GM18499 (cell line): ENCODE results near the gene HPS3.
"Not testable (repeated sequence)": the region's sequence is repeated elsewhere in the genome, so short reads cannot be mapped to it uniquely, and the experiment has no call there.

Source experiments
- ATAC-seq: cut with Tn5 transposase; IDR thresholded peaks from one replicate; pipeline ENCODE4 v1.9.1; 2021; ENCODE audit warnings: moderate number of reproducible peaks; ENCODE audit not compliant: insufficient read depth, unreplicated experiment

HPS3 gene

GRCh38 chr3:149129326-149130205 is at the start of gene HPS3:
HPS3 (plus strand) TSS chr3:149129638; CDS start chr3:149129724, 86 bp downstream.
- ATAC-seq: peak; percentile 75

- ATAC-seq: no peak
Measured at GRCh38 chr3:149080011-149080698, 49.3 kb upstream of the HPS3 start.

GRCh38 chr3:149080699-149081091 is 48.7 kb upstream of the HPS3 start:
- no peak for ATAC-seq

- ATAC-seq: no peak
Measured at GRCh38 chr3:149081772-149082171, 47.7 kb upstream of the HPS3 start.

DNA sequence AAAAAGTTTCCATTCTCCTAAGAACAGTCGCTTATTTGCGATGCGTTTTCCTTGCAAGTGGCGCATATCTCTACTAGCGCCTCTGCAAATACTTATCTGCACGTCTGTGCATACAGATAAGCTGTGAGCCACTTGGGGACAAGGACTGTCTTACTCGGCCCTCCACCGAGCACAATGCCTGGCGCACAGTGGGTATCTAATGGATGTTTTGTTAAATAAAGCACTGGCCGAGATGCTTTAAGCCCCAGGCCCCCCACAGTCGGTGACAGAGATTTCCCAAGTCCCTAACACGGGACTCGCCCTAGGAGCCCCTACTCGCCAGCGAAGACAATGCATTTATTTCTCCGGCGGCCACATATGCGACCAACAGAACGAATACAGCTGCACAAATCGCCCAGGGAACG is 43.6 kb upstream of the HPS3 start:
- peak; percentile 23 for ATAC-seq

- peak; percentile 94 for ATAC-seq
Measured at GRCh38 chr3:149086232-149086988, 43.0 kb upstream of the HPS3 start, which contains the start of gene HLTF. HLTF (minus strand) TSS chr3:149086533; CDS start chr3:149086336, 197 bp downstream.

DNA sequence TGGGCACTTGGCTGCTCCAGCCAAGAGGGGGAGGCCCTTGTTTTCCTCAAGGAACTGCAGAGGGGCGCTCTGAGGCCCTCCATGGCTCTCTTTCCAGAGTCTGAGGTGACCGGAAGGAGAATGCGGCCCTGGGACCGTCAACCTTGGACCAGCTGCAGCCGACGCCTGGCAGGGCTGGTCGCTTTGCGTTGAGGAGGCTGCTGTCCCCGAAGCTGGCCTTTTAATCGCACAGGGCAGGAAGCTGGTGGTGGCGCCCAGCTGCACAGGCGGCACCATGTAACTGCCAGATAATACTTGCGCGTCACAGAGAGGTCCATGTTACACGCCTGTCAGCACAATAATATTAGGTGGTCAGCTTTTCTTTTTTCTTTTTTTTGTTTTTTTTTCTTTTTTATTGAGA is 42.2 kb upstream of the HPS3 start:
- no peak for ATAC-seq

GRCh38 chr3:149089395-149089794 is 40.0 kb upstream of the HPS3 start:
- no peak for ATAC-seq

DNA sequence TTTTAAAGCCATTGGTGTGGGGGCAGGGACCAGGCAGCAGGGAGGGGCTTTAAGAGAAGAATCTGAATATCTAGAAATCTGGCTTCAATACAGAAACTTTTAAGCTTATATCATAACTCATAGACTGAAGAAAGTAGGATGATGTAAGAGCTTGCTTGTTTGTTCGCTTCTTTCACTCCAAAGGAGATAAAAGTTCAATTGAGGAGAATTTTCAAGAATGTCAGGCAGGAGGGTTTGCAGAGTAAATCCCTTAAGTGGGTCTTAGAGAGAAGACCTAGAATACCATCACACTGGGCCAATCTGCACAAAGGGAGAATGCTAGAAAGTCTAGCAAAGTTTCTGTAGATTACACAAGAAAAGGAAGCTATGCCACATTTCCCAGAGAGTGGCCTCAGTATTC is 39.0 kb upstream of the HPS3 start:
- no peak for ATAC-seq

GRCh38 chr3:149090907-149091306 is 38.5 kb upstream of the HPS3 start:
- no peak for ATAC-seq

GRCh38 chr3:149091983-149092382 is 37.5 kb upstream of the HPS3 start:
- ATAC-seq: no peak

DNA sequence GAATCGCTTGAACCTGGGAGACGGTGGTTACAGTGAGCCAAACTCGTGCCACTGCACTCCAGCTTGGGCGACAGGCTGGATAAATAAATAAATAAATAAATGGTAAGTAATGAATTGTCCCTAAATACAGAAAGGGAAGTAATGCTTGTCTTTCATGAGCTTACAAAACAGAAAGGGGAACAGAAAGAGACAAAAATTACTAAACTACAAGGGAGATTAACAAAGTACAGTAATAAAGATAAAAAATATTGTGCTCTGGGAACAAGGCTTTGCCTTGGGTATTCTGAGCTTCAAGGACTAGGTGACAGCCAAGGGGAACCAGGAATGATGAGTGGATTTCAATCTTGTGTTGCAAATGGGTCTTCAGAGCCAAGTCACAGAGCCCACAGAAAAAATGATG is 34.0 kb upstream of the HPS3 start:
- ATAC-seq: peak; percentile 96

DNA sequence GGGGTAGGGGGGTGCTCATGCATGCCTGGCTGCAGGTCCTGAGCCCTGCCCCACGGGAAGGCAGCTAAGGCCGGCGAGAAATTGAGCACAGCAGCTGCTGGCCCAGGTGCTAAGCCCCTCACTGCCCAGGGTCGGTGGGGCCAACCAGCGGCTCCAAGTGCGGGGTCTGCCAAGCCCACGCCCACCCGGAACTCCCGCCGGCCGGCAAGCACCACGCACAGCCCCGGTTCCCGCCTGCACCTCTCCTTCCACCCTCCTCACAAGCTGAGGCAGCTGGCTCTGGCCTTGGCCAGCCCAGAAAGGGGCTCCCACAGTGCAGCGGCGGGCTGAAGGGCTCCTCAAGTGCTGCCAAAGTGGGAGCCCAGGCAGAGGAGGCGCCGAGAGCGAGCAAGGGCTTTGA is 31.5 kb upstream of the HPS3 start:
- ATAC-seq: not testable (repeated sequence)

GRCh38 chr3:149101154-149101553 is 28.3 kb upstream of the HPS3 start:
- ATAC-seq: no peak

GRCh38 chr3:149101641-149102040 is 27.8 kb upstream of the HPS3 start:
- no peak for ATAC-seq

GRCh38 chr3:149104484-149104883 is 25.0 kb upstream of the HPS3 start:
- ATAC-seq: no peak

- no peak for ATAC-seq
Measured at GRCh38 chr3:149114458-149114857, 15.0 kb upstream of the HPS3 start.

DNA sequence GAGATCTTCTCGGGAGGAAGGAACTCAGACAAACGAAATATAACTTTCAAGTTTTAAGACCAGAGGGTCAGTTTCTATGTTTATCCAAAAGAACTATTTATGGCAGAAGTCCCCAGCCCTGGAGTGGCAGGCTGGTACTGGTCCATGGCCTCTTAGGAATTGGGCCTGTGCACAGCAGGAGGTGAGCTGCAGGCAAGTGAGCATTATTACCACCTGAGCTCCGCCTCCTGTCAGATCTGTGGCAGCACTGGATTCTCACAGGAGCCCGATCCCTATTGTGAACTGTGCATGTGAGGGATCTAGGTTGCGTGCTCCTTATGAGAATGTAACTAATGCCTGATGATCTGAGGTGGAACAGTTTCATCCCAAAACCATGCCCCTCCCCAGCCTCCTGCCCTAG is 14.3 kb upstream of the HPS3 start:
- ATAC-seq: no peak

DNA sequence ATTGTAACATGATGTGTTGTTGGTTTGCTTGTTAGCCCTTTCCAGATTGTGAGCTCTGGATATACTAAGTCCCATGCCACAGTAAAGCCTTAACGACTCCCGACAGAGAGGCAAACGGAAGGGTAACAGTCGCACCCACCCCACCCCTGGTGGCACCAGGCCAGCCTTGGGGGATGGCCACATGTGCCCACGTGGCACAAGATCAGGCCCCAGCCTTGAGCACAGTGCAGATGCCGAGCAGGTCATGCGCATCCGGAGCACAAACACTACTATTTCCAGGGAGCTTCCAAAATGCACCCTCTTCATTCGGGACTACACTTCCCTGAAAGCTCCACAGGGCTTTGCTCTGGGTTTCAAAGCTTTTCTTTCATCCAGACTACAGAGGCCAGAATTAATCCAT is 10.7 kb upstream of the HPS3 start:
- ATAC-seq: no peak

GRCh38 chr3:149119466-149119865 is 10.0 kb upstream of the HPS3 start:
- no peak for ATAC-seq
